ENCODE results near the gene TNNI2. TPM values are rescaled to one million over a fixed set of nuclear protein-coding genes. Genes with fewer than 3 reads are reported as not detected.

TNNI2 gene
- total RNA-seq (not detected in 2 replicates), polyA plus RNA-seq (not detected in 2 replicates), polyA minus RNA-seq (ENCODE audit: low replicate concordance) (not detected in 2 replicates)
- polyA plus RNA-seq (2012), result not detected in 2 replicates

DNA sequence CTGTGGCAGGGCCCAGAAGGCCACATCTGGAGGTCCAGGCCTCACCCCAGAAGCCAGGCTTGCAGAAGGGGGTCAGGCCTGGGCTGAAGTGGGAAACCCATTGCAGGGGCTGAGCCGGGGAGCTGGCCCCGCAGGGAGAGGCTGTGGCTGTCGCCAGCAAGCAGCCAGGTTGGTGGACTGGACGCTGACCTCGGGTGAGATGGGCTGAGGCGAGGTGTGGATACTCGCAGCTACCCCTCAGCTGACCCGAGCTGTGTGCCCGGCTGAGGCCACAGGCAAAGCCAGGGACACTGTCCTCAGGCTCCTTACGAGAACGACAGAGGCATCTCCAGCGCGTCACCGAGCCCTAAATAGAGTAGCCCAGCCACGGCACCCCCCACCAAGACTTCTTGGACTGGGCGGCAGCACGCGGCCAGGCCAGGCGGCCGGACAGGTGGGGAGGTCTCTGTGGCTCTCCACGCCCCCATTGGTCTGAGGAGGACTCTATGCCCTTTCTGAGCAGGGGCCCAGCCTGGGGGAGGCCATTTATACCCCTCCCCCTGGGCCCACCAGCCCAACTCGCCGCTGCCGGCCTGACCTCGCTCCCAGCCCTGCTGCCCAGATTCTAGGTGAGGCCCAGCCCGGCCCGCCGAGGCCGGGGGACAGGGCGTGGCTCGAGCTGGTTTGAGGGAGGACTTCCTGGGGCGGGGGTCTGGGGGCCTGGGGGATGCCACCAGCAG lies at the start of gene TNNI2:
Gene TNNI2 (plus strand): TSS at position 556 of the 719 bp plus-strand sequence. CDS start 716 bp downstream, outside the sequence.
- H3K4me1 ChIP-seq (ENCODE audit: control insufficient read depth, extremely low read depth, insufficient read depth, low read length), result no peaks in the 10 kb centered on the region
- TF ChIP-seq, protein P1, sequence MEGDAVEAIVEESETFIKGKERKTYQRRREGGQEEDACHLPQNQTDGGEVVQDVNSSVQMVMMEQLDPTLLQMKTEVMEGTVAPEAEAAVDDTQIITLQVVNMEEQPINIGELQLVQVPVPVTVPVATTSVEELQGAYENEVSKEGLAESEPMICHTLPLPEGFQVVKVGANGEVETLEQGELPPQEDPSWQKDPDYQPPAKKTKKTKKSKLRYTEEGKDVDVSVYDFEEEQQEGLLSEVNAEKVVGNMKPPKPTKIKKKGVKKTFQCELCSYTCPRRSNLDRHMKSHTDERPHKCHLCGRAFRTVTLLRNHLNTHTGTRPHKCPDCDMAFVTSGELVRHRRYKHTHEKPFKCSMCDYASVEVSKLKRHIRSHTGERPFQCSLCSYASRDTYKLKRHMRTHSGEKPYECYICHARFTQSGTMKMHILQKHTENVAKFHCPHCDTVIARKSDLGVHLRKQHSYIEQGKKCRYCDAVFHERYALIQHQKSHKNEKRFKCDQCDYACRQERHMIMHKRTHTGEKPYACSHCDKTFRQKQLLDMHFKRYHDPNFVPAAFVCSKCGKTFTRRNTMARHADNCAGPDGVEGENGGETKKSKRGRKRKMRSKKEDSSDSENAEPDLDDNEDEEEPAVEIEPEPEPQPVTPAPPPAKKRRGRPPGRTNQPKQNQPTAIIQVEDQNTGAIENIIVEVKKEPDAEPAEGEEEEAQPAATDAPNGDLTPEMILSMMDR (conservative IDR thresholded peaks at IDR 0.05 in 1 of 2, IDR thresholded peaks at IDR 0.05 in 1 of 2; ENCODE audit: low read depth in 1 of 2, low read length in 2 of 2), result no peak
- no peak for TF ChIP-seq EZH2 (IDR thresholded peaks at IDR 0.05; ENCODE audit: low read length, missing control alignments)
- DNase-seq (ENCODE audit: low read depth in 2 of 2), result no peak
- H4K20me1 ChIP-seq (ENCODE audit: control insufficient read depth, extremely low read depth, insufficient read depth, low read length), result no peaks in the 10 kb centered on the region
- H3K27ac ChIP-seq (ENCODE audit: insufficient read depth, low read length), result no peak within 1 kb of the TSS
- H2AFZ ChIP-seq (ENCODE audit: low read length), result no peak within 1 kb of the TSS
- no peak within 1 kb of the TSS for H3K9ac ChIP-seq (ENCODE audit: insufficient read depth, low read length)
- H3K4me2 ChIP-seq (ENCODE audit: extremely low read depth, insufficient read depth, low read length), result no peak within 1 kb of the TSS
- no peaks in the 10 kb centered on the region for H3K9me3 ChIP-seq (ENCODE audit: control insufficient read depth, insufficient read depth, low read depth, low read length)
- H3K79me2 ChIP-seq (ENCODE audit: control insufficient read depth, insufficient read depth, low read length), result no peaks in the 10 kb centered on the region
- no peak within 1 kb of the TSS for H3K4me3 ChIP-seq (replicated peaks in 1 of 4; ENCODE audit: control extremely low read depth in 1 of 4, insufficient read depth in 1 of 4, low read depth in 3 of 4, low read length in 4 of 4)
- H3K36me3 ChIP-seq (ENCODE audit: control insufficient read depth, insufficient read depth, low read length), result no peaks in the 10 kb centered on the region
- H3K27me3 ChIP-seq (ENCODE audit: control insufficient read depth, insufficient read depth, low read length), result no peaks in the 10 kb centered on the region

DNA sequence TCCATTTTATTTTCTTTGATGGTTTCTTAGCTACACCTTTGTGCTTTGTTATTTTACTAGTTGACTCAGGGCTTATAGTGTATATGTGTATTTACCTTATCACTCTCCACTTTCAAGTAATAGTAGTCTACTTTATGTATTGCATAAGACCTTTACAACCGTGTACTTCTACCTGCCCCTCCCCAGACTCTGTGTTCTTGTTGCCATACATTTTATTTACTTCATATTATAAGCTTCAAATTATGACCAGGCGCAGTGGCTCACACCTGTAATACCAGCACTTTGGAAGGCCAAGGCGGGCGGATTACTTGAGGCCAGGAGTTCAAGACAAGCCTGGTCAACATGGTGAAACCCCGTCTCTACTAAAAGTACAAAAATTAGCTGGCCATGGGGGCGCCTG lies 46.9 kb upstream of the TNNI2 start:
- Histone ChIP-seq H3K4me2 (ENCODE audit: extremely low read depth, insufficient read depth, low read length) (no peak overlapping the region), H3K27me3 (ENCODE audit: control insufficient read depth, insufficient read depth, low read length) (no peaks in the 10 kb centered on the region), H3K79me2 (ENCODE audit: control insufficient read depth, insufficient read depth, low read length) (no peaks in the 10 kb centered on the region), H3K9me3 (ENCODE audit: control insufficient read depth, insufficient read depth, low read depth, low read length) (no peaks in the 10 kb centered on the region), H3K9ac (ENCODE audit: insufficient read depth, low read length) (no peak overlapping the region), H2AFZ (ENCODE audit: low read length) (no peak overlapping the region), H4K20me1 (ENCODE audit: control insufficient read depth, extremely low read depth, insufficient read depth, low read length) (no peaks in the 10 kb centered on the region), H3K4me3 (replicated peaks in 1 of 4; ENCODE audit: control extremely low read depth in 1 of 4, insufficient read depth in 1 of 4, low read depth in 3 of 4, low read length in 4 of 4) (no peak overlapping the region), H3K36me3 (ENCODE audit: control insufficient read depth, insufficient read depth, low read length) (no peaks in the 10 kb centered on the region), H3K4me1 (ENCODE audit: control insufficient read depth, extremely low read depth, insufficient read depth, low read length) (no peaks in the 10 kb centered on the region), H3K27ac (ENCODE audit: insufficient read depth, low read length) (no peak overlapping the region)
- TF ChIP-seq, protein P1 (conservative IDR thresholded peaks at IDR 0.05 in 1 of 2, IDR thresholded peaks at IDR 0.05 in 1 of 2; ENCODE audit: low read depth in 1 of 2, low read length in 2 of 2), result no peak
- no peak for TF ChIP-seq EZH2 (IDR thresholded peaks at IDR 0.05; ENCODE audit: low read length, missing control alignments)
- DNase-seq (ENCODE audit: low read depth in 2 of 2), result no peak

DNA sequence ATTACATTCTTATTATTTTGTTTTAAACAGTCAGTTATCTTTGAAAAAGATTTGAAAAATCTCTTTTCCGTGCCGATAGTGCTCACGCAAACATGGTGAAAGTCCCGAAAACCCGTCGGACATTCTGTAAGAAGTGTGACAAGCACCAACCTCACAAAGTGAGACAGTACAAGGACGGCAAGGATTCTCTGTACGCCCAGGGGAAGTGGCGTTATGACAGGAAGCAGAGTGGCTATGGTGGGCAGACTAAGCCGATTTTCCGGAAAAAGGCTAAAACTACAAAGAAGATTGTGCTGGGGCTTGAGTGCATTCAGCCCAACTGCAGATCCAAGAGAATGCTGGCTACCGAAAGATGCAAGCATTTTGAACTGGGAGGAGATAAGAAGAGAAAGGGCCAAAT lies 46.3 kb upstream of the TNNI2 start:
- H3K9ac ChIP-seq (ENCODE audit: insufficient read depth, low read length), result no peak overlapping the region
- no peaks in the 10 kb centered on the region for H3K9me3 ChIP-seq (ENCODE audit: control insufficient read depth, insufficient read depth, low read depth, low read length)
- H3K4me1 ChIP-seq (ENCODE audit: control insufficient read depth, extremely low read depth, insufficient read depth, low read length), result no peaks in the 10 kb centered on the region
- no peak for DNase-seq (ENCODE audit: low read depth in 2 of 2)
- no peak overlapping the region for H2AFZ ChIP-seq (ENCODE audit: low read length)
- H3K4me2 ChIP-seq (ENCODE audit: extremely low read depth, insufficient read depth, low read length), result no peak overlapping the region
- no peak overlapping the region for H3K27ac ChIP-seq (ENCODE audit: insufficient read depth, low read length)
- H3K27me3 ChIP-seq (ENCODE audit: control insufficient read depth, insufficient read depth, low read length), result peaks cover 2% of the 10 kb centered on the region
- no peaks in the 10 kb centered on the region for H4K20me1 ChIP-seq (ENCODE audit: control insufficient read depth, extremely low read depth, insufficient read depth, low read length)
- no peaks in the 10 kb centered on the region for H3K36me3 ChIP-seq (ENCODE audit: control insufficient read depth, insufficient read depth, low read length)
- TF ChIP-seq, protein P1 (conservative IDR thresholded peaks at IDR 0.05 in 1 of 2, IDR thresholded peaks at IDR 0.05 in 1 of 2; ENCODE audit: low read depth in 1 of 2, low read length in 2 of 2), result no peak
- no peak for TF ChIP-seq EZH2 (IDR thresholded peaks at IDR 0.05; ENCODE audit: low read length, missing control alignments)
- no peak overlapping the region for H3K4me3 ChIP-seq (replicated peaks in 1 of 4; ENCODE audit: control extremely low read depth in 1 of 4, insufficient read depth in 1 of 4, low read depth in 3 of 4, low read length in 4 of 4)
- no peaks in the 10 kb centered on the region for H3K79me2 ChIP-seq (ENCODE audit: control insufficient read depth, insufficient read depth, low read length)
